Liver (tissue), 9 donors: ENCODE results near the gene SRGAP3. TPM values are rescaled to one million over a fixed set of nuclear protein-coding genes. Genes with fewer than 3 reads are reported as not detected.

Experiments used
- DNase-seq: peaks from one replicate; pipeline ENCODE4 v3.0.0-alpha.2; 2017; ENCODE audit warnings: low spot score
- H3K27ac ChIP-seq, 2 donors: one replicate each; pipeline ENCODE4 v1.7.0; 2013; ENCODE audit warnings: inconsistent platforms in 2 of 2, low read length in 2 of 2, control low read depth in 1 of 2, low read depth in 1 of 2, mild to moderate bottlenecking in 1 of 2
- H3K27me3 ChIP-seq, 4 donors: one replicate each; pipeline versions ENCODE4 v1.6.1 to v1.7.0; 2013; ENCODE audit warnings: low read length in 3 of 4, inconsistent platforms in 1 of 4, mild to moderate bottlenecking in 1 of 4, moderate library complexity in 1 of 4; ENCODE audit not compliant: control insufficient read depth in 4 of 4, insufficient read depth in 4 of 4
- H3K36me3 ChIP-seq, 4 donors: one replicate each; pipeline versions ENCODE4 v1.6.1 to v1.7.0; 2013; ENCODE audit warnings: low read length in 3 of 4, mild to moderate bottlenecking in 3 of 4, low read depth in 1 of 4, moderate library complexity in 1 of 4; ENCODE audit not compliant: control insufficient read depth in 4 of 4, insufficient read depth in 3 of 4
- H3K4me1 ChIP-seq, 4 donors: one replicate each; pipeline versions ENCODE4 v1.6.1 to v1.7.0; 2013; ENCODE audit warnings: low read length in 3 of 4, mild to moderate bottlenecking in 3 of 4, moderate library complexity in 1 of 4; ENCODE audit not compliant: control insufficient read depth in 4 of 4, insufficient read depth in 4 of 4
- H3K4me3 ChIP-seq, 3 donors: one replicate each; pipeline versions ENCODE4 v1.6.1 to v1.7.0; 2013; ENCODE audit warnings: low read length in 3 of 3, control low read depth in 1 of 3, low read depth in 1 of 3, mild to moderate bottlenecking in 1 of 3
- H3K9ac ChIP-seq, 2 donors: one replicate each; pipeline ENCODE4 v1.7.0; 2013; ENCODE audit warnings: low read length in 2 of 2, mild to moderate bottlenecking in 2 of 2, moderate library complexity in 2 of 2, control low read depth in 1 of 2, low read depth in 1 of 2
- H3K9me3 ChIP-seq, 4 donors: one replicate each; pipeline versions ENCODE4 v1.6.1 to v1.7.0; 2013; ENCODE audit warnings: low read length in 3 of 4; ENCODE audit not compliant: control insufficient read depth in 4 of 4
- EGR1 ChIP-seq, 2 donors: IDR thresholded peaks; 2 replicates each; pipeline ENCODE4 v1.6.1; 2016 to 2018; ENCODE audit warnings: antibody characterized with exemption in 2 of 2, low read depth in 2 of 2
- FOXA2 ChIP-seq: IDR thresholded peaks from 2 replicates; pipeline ENCODE4 v1.6.1; 2016; ENCODE audit warnings: antibody characterized with exemption
- GABPA ChIP-seq, 2 donors: IDR thresholded peaks in 1 of 2; conservative IDR thresholded peaks in 1 of 2; 2 replicates each; pipeline ENCODE4 v1.6.1; 2016; ENCODE audit warnings: antibody characterized with exemption in 2 of 2, mild to moderate bottlenecking in 1 of 2, moderate library complexity in 1 of 2
- HNF4A ChIP-seq, 2 donors: conservative IDR thresholded peaks; 2 replicates each; pipeline ENCODE4 v1.6.1; 2016; ENCODE audit warnings: antibody characterized with exemption in 2 of 2, mild to moderate bottlenecking in 2 of 2
- NR2F2 ChIP-seq: IDR thresholded peaks from 2 replicates; pipeline ENCODE4 v1.6.1; 2016; ENCODE audit warnings: antibody characterized with exemption
- RAD21 ChIP-seq, 2 donors: IDR thresholded peaks; 2 replicates each; pipeline ENCODE4 v1.6.1; 2016; ENCODE audit warnings: antibody characterized with exemption in 2 of 2, mild to moderate bottlenecking in 2 of 2
- SP1 ChIP-seq: IDR thresholded peaks from 2 replicates; pipeline ENCODE4 v1.6.1; 2018; ENCODE audit warnings: antibody characterized with exemption, mild to moderate bottlenecking
- TAF1 ChIP-seq: conservative IDR thresholded peaks from 2 replicates; pipeline ENCODE4 v1.6.1; 2016; ENCODE audit warnings: antibody characterized with exemption, mild to moderate bottlenecking
- YY1 ChIP-seq: IDR thresholded peaks from 2 replicates; pipeline ENCODE4 v1.6.1; 2016; ENCODE audit warnings: antibody characterized with exemption, mild to moderate bottlenecking
- WGBS: extraction: QIAGEN DNeasy Blood & Tissue Kit; methylation state at CpG from one replicate; pipeline ENCODE4 v1.1.7; 2013; 5-methylcytosine and 5-hydroxymethylcytosine counted together
- polyA plus RNA-seq, 2 donors: library from polyadenylated mRNA; stranded (reverse) in 1 of 2; unstranded in 1 of 2; fragments of 200-250 nt in 1 of 2; fragments of >200 nt in 1 of 2; fragmentation: Nextera tagmentation in 1 of 2; extraction: Ambion mirVana in 1 of 2; gene quantifications; one replicate each; pipeline versions ENCODE4 v1.2.1 to v1.2.3, GENCODE V29; 2013 to 2015
- total RNA-seq, 2 donors: library from RNA; depleted of rRNA; stranded (reverse); fragments of >200 nt; gene quantifications; one replicate each; pipeline ENCODE4 v1.2.3, GENCODE V29; 2014
- TF ChIP-seq, protein P1 (sequence below): IDR thresholded peaks from 2 replicates; pipeline ENCODE4 v1.6.1; 2016; ENCODE audit warnings: antibody characterized with exemption
- TF ChIP-seq, protein P2 (sequence below): IDR thresholded peaks from 2 replicates; pipeline ENCODE4 v1.6.1; 2016; ENCODE audit warnings: antibody characterized with exemption
- TF ChIP-seq, protein P3 (sequence below): fragments of 150-350 bp; IDR thresholded peaks from 2 replicates; pipeline ENCODE4 v1.5.1; 2017; ENCODE audit warnings: improper control_type of control experiment, low read depth, low read length; ENCODE audit not compliant: missing input control
- TF ChIP-seq, protein P4 (sequence below): IDR thresholded peaks from 2 replicates; pipeline ENCODE4 v1.6.1; 2016; ENCODE audit warnings: antibody characterized with exemption, mild to moderate bottlenecking
- TF ChIP-seq, protein P5 (sequence below): IDR thresholded peaks from 2 replicates; pipeline ENCODE4 v1.6.1; 2016; ENCODE audit warnings: antibody characterized with exemption
- donor health status: healthy.
- donor health status: healthy.
- donor health status: healthy.
- donor health status: healthy.
- donor health status: healthy.

The SRGAP3 gene
- total and polyA plus RNA-seq, 4 donors = 0.61 to 4.2 (median 1.6) TPM

DNA sequence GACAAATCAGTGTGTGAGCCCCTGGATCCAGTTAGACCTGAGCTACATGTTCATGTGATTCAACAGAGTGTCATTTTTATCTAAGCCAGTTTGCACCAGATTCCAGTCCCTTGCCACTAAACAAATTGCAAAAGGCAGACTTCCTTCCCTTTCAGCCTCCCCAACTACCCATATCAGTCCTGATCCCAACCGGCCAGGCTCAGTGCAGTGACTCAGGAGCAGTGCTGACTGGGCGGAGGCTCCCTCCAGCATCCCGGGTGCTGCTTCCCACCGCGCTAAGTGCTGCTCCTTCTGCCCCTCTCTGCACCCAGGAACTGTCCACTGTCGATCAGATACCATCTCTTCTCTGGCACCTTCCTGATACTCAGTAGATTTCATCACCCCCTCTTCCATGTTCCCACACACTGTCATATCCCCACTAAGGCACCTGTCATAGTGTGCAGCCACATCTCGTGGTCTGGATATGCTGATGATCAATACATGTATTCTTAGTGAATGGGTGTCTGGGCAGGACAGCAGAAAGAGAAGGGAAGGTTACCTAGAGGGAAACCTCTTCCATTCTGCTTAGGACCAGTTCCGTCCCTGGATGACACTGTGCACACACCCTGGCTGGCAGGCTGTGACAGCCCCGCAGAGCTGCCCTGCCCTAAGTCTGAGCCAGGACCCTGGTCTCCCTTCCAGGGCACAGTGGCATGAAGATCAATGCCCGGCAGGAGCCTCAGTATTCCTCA, 177.3 kb downstream of the SRGAP3 start:
- Histone ChIP-seq H3K4me3 (no peak overlapping the region), H3K27me3 (no peaks in the 10 kb centered on the region), H3K36me3 (no peaks in the 10 kb centered on the region), H3K27ac (no peak overlapping the region), H3K4me1 (no peaks in the 10 kb centered on the region), H3K9me3 (no peaks in the 10 kb centered on the region), H3K9ac (no peak overlapping the region)
- 84% methylated on average over 10 of the region's 10 CpGs for WGBS
- DNase-seq = no peak
- TF ChIP-seq, protein P1, sequence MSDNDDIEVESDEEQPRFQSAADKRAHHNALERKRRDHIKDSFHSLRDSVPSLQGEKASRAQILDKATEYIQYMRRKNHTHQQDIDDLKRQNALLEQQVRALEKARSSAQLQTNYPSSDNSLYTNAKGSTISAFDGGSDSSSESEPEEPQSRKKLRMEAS = no peak
- no peak for TF ChIP-seq HNF4A (conservative IDR thresholded peaks at IDR 0.05)
- no peak for TF ChIP-seq SP1
- TF ChIP-seq, protein P2, sequence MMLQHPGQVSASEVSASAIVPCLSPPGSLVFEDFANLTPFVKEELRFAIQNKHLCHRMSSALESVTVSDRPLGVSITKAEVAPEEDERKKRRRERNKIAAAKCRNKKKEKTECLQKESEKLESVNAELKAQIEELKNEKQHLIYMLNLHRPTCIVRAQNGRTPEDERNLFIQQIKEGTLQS = no peak
- TF ChIP-seq, protein P3, sequence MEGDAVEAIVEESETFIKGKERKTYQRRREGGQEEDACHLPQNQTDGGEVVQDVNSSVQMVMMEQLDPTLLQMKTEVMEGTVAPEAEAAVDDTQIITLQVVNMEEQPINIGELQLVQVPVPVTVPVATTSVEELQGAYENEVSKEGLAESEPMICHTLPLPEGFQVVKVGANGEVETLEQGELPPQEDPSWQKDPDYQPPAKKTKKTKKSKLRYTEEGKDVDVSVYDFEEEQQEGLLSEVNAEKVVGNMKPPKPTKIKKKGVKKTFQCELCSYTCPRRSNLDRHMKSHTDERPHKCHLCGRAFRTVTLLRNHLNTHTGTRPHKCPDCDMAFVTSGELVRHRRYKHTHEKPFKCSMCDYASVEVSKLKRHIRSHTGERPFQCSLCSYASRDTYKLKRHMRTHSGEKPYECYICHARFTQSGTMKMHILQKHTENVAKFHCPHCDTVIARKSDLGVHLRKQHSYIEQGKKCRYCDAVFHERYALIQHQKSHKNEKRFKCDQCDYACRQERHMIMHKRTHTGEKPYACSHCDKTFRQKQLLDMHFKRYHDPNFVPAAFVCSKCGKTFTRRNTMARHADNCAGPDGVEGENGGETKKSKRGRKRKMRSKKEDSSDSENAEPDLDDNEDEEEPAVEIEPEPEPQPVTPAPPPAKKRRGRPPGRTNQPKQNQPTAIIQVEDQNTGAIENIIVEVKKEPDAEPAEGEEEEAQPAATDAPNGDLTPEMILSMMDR = no peak
- TF ChIP-seq TAF1 = no peak
- TF ChIP-seq, protein P4, sequence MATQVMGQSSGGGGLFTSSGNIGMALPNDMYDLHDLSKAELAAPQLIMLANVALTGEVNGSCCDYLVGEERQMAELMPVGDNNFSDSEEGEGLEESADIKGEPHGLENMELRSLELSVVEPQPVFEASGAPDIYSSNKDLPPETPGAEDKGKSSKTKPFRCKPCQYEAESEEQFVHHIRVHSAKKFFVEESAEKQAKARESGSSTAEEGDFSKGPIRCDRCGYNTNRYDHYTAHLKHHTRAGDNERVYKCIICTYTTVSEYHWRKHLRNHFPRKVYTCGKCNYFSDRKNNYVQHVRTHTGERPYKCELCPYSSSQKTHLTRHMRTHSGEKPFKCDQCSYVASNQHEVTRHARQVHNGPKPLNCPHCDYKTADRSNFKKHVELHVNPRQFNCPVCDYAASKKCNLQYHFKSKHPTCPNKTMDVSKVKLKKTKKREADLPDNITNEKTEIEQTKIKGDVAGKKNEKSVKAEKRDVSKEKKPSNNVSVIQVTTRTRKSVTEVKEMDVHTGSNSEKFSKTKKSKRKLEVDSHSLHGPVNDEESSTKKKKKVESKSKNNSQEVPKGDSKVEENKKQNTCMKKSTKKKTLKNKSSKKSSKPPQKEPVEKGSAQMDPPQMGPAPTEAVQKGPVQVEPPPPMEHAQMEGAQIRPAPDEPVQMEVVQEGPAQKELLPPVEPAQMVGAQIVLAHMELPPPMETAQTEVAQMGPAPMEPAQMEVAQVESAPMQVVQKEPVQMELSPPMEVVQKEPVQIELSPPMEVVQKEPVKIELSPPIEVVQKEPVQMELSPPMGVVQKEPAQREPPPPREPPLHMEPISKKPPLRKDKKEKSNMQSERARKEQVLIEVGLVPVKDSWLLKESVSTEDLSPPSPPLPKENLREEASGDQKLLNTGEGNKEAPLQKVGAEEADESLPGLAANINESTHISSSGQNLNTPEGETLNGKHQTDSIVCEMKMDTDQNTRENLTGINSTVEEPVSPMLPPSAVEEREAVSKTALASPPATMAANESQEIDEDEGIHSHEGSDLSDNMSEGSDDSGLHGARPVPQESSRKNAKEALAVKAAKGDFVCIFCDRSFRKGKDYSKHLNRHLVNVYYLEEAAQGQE = no peak
- TF ChIP-seq RAD21 (IDR thresholded peaks at IDR 0.05) = no peak
- no peak for TF ChIP-seq EGR1 (IDR thresholded peaks at IDR 0.05; ENCODE audit: low read depth in 2 of 2)

DNA sequence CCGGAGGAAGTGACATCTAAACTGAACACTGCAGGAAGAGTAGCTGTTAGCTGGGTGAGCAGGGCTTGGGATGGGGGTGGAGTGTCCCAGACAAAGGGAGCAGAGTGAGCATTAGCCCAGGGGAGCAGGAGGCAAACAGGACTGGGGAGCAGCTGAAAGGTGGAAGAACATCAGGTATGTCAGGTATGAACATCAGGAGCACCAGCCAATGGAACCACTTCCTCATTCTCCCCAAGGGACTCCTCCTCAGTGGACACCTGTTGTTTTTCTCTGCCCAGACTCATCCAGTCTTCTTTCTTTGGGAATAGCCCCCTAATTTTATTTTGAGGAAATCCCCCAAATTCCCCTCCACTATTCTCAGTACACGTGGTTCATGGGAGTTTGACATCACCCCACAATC, 178.5 kb downstream of the SRGAP3 start:
- Histone ChIP-seq H3K9me3 (no peaks in the 10 kb centered on the region), H3K9ac (no peak overlapping the region), H3K4me1 (no peaks in the 10 kb centered on the region), H3K4me3 (no peak overlapping the region), H3K27me3 (no peaks in the 10 kb centered on the region), H3K36me3 (no peaks in the 10 kb centered on the region), H3K27ac (no peak overlapping the region)
- TF ChIP-seq, protein P3 = no peak
- TF ChIP-seq FOXA2 (no peak), HNF4A (conservative IDR thresholded peaks at IDR 0.05) (no peak), GABPA (IDR thresholded peaks at IDR 0.05 in 1 of 2, conservative IDR thresholded peaks at IDR 0.05 in 1 of 2) (no peak), RAD21 (IDR thresholded peaks at IDR 0.05) (no peak), TAF1 (no peak), YY1 (no peak), NR2F2 (no peak), SP1 (no peak)
- TF ChIP-seq, protein P5, sequence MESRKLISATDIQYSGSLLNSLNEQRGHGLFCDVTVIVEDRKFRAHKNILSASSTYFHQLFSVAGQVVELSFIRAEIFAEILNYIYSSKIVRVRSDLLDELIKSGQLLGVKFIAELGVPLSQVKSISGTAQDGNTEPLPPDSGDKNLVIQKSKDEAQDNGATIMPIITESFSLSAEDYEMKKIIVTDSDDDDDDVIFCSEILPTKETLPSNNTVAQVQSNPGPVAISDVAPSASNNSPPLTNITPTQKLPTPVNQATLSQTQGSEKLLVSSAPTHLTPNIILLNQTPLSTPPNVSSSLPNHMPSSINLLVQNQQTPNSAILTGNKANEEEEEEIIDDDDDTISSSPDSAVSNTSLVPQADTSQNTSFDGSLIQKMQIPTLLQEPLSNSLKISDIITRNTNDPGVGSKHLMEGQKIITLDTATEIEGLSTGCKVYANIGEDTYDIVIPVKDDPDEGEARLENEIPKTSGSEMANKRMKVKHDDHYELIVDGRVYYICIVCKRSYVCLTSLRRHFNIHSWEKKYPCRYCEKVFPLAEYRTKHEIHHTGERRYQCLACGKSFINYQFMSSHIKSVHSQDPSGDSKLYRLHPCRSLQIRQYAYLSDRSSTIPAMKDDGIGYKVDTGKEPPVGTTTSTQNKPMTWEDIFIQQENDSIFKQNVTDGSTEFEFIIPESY = no peak
- TF ChIP-seq, protein P1 = no peak
- TF ChIP-seq, protein P2 = no peak
- WGBS = 92% methylated on average over 2 of the region's 2 CpGs
- no peak for DNase-seq
